HepG2 (cell line): ENCODE results near the gene PERCC1. TPM values are rescaled to one million over a fixed set of nuclear protein-coding genes. Genes with fewer than 3 reads are reported as not detected.

Experiments used
- KLF11 ChIP-seq: IDR thresholded peaks from 2 replicates; pipeline ENCODE4 v1.6.1; 2016; ENCODE audit warnings: missing compliant biosample characterization
- NFAT5 ChIP-seq: sonication (generic); formaldehyde crosslinking; IDR thresholded peaks from 2 replicates; pipeline ENCODE4 v1.4.0; 2020; ENCODE audit warnings: missing genetic modification reagents
- PAXIP1 ChIP-seq: sonication (generic); formaldehyde crosslinking; conservative IDR thresholded peaks from 2 replicates; pipeline ENCODE4 v1.4.0; 2020; ENCODE audit warnings: mild to moderate bottlenecking, missing genetic modification reagents, moderate library complexity
- SNAI1 ChIP-seq: sonication (generic); formaldehyde crosslinking; IDR thresholded peaks from 2 replicates; pipeline ENCODE4 v1.5.0; 2020; ENCODE audit warnings: mild to moderate bottlenecking, missing genetic modification reagents, borderline replicate concordance
- SRSF1 ChIP-seq: fragments of 200-400 bp; formaldehyde crosslinking; optimal IDR thresholded peaks from 2 replicates; pipeline ENCODE3; 2017; ENCODE audit warnings: mild to moderate bottlenecking, low read depth, low read length, moderate library complexity
- YEATS4 ChIP-seq: sonication (generic); formaldehyde crosslinking; IDR thresholded peaks from 2 replicates; pipeline ENCODE4 v1.4.0; 2020; ENCODE audit warnings: missing genetic modification reagents, borderline replicate concordance
- ZBTB42 ChIP-seq: sonication (generic); formaldehyde crosslinking; IDR thresholded peaks from 2 replicates; pipeline ENCODE4 v1.5.0; 2020; ENCODE audit warnings: mild to moderate bottlenecking, missing genetic modification reagents
- ZGPAT ChIP-seq: IDR thresholded peaks from 2 replicates; pipeline ENCODE4 v1.6.1; 2016; ENCODE audit warnings: mild to moderate bottlenecking
- ZNF510 ChIP-seq: sonication (generic); formaldehyde crosslinking; IDR thresholded peaks from 2 replicates; pipeline ENCODE4 v1.4.0; 2020; ENCODE audit warnings: low read depth, mild to moderate bottlenecking, missing genetic modification reagents
- ZNF782 ChIP-seq: sonication (generic); formaldehyde crosslinking; IDR thresholded peaks from 2 replicates; pipeline ENCODE4 v1.4.0; 2020; ENCODE audit warnings: missing genetic modification reagents, mild to moderate bottlenecking, borderline replicate concordance
- ZSCAN22 ChIP-seq: sonication (generic); formaldehyde crosslinking; IDR thresholded peaks from 2 replicates; pipeline ENCODE4 v1.4.0; 2020; ENCODE audit warnings: mild to moderate bottlenecking, missing genetic modification reagents
- polyA plus RNA-seq, 8 experiments: library from polyadenylated mRNA; depleted of rRNA in 3 of 8; stranded (reverse) in 7 of 8; unstranded in 1 of 8; fragments of >200 nt; fragmentation: Illumina TruSeq in 4 of 8; extraction: Trizol in 4 of 8; gene quantifications; 2 replicates each; pipeline versions ENCODE4 v1.2.1 to v1.2.3, GENCODE V29; 2011 to 2016; ENCODE audit warnings: low read depth in 4 of 8, missing spikeins in 1 of 8, mixed read lengths in 1 of 8; ENCODE audit not compliant: insufficient read depth in 1 of 8
- total RNA-seq, 5 experiments: library from RNA; depleted of rRNA; stranded (reverse); fragments of >200 nt; fragmentation: Illumina TruSeq; extraction: Trizol; gene quantifications; 2 replicates each; pipeline ENCODE4 v1.2.3, GENCODE V29; 2016; ENCODE audit warnings: low read depth in 1 of 5
- TF ChIP-seq, protein P1 (sequence below): sonication (generic); formaldehyde crosslinking; IDR thresholded peaks from 2 replicates; pipeline ENCODE4 v1.5.1; 2020; ENCODE audit warnings: missing genetic modification reagents, mild to moderate bottlenecking, borderline replicate concordance
- TF ChIP-seq, protein P2 (sequence below), 2 experiments: sonication (generic) in 1 of 2; formaldehyde crosslinking in 1 of 2; IDR thresholded peaks; 2 replicates each; pipeline versions ENCODE4 v1.4.0 to v1.6.1; 2018 to 2020; ENCODE audit warnings: missing genetic modification reagents in 2 of 2, borderline replicate concordance in 1 of 2, low read depth in 1 of 2, mild to moderate bottlenecking in 1 of 2, missing biosample characterization in 1 of 2

The PERCC1 gene
- total and polyA plus RNA-seq, 2 of the 13 experiments (the other 11 are each of a cell fraction or from before 2014, with no cell fraction given), result 0.15 TPM; not detected in 1

- TF ChIP-seq NFAT5 (no peak), ZNF510 (CRISPR knock-in tag) (peak; percentile 66; the same call in 1 of the 2 replicates), ZGPAT (CRISPR knock-in tag) (peak; percentile 77; the same call in 1 of the 2 replicates), YEATS4 (CRISPR knock-in tag) (peak; percentile 56; the same call in 1 of the 2 replicates), KLF11 (CRISPR knock-in tag) (no peak), PAXIP1 (CRISPR knock-in tag) (peak; percentile 87), SRSF1 (peak; percentile 91), ZBTB42 (CRISPR knock-in tag) (no peak), ZSCAN22 (0 out of 2 replicates have a peak, but pooled peaks have one; percentile 38), ZNF782 (CRISPR knock-in tag) (no peak; the same call in 1 of the 2 replicates), SNAI1 (CRISPR knock-in tag) (no peak)
- TF ChIP-seq, protein P1, sequence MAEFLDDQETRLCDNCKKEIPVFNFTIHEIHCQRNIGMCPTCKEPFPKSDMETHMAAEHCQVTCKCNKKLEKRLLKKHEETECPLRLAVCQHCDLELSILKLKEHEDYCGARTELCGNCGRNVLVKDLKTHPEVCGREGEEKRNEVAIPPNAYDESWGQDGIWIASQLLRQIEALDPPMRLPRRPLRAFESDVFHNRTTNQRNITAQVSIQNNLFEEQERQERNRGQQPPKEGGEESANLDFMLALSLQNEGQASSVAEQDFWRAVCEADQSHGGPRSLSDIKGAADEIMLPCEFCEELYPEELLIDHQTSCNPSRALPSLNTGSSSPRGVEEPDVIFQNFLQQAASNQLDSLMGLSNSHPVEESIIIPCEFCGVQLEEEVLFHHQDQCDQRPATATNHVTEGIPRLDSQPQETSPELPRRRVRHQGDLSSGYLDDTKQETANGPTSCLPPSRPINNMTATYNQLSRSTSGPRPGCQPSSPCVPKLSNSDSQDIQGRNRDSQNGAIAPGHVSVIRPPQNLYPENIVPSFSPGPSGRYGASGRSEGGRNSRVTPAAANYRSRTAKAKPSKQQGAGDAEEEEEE (CRISPR knock-in tag), result no peak
- TF ChIP-seq, protein P2, sequence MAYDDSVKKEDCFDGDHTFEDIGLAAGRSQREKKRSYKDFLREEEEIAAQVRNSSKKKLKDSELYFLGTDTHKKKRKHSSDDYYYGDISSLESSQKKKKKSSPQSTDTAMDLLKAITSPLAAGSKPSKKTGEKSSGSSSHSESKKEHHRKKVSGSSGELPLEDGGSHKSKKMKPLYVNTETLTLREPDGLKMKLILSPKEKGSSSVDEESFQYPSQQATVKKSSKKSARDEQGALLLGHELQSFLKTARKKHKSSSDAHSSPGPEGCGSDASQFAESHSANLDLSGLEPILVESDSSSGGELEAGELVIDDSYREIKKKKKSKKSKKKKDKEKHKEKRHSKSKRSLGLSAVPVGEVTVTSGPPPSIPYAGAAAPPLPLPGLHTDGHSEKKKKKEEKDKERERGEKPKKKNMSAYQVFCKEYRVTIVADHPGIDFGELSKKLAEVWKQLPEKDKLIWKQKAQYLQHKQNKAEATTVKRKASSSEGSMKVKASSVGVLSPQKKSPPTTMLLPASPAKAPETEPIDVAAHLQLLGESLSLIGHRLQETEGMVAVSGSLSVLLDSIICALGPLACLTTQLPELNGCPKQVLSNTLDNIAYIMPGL (CRISPR knock-in tag; IDR thresholded peaks at IDR 0.05; ENCODE audit: borderline replicate concordance in 1 of 2, low read depth in 1 of 2), result peak; percentile 59 to 71; a peak in 3 of 4 replicates
Measured at GRCh38 chr16:1430759-1431496, at the start of gene PERCC1 (continued).
